Measurements from ENCODE around the gene CALD1.

Gene CALD1

DNA sequence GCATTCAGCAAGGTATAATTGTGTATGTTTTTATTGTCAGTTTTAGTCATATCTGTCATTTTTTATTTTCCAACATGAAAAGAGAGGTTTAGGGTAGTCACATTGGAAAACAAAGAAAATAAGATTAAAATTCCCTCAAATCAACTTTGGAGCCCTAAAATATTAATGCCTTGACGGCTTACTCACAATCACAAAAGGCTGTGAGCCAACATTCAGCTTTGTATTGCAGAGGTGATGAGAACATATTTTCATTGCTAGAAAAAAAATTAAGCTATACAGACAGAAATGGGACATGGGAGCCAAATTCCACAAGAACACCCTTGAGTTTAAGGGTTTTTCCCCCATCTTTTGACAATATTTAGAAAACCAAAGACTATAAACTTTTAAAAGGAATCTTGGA, 30.2 kb downstream of the CALD1 start:
- TF ChIP-seq, protein P1, sequence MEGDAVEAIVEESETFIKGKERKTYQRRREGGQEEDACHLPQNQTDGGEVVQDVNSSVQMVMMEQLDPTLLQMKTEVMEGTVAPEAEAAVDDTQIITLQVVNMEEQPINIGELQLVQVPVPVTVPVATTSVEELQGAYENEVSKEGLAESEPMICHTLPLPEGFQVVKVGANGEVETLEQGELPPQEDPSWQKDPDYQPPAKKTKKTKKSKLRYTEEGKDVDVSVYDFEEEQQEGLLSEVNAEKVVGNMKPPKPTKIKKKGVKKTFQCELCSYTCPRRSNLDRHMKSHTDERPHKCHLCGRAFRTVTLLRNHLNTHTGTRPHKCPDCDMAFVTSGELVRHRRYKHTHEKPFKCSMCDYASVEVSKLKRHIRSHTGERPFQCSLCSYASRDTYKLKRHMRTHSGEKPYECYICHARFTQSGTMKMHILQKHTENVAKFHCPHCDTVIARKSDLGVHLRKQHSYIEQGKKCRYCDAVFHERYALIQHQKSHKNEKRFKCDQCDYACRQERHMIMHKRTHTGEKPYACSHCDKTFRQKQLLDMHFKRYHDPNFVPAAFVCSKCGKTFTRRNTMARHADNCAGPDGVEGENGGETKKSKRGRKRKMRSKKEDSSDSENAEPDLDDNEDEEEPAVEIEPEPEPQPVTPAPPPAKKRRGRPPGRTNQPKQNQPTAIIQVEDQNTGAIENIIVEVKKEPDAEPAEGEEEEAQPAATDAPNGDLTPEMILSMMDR (conservative IDR thresholded peaks at IDR 0.05; ENCODE audit: low read length) = no peak
- TF ChIP-seq EZH2phosphoT487 (IDR thresholded peaks at IDR 0.05; ENCODE audit: borderline replicate concordance) = no peak
- Histone ChIP-seq H3K4me2 (ENCODE audit: low read depth, low read length, poor library complexity, severe bottlenecking) (no peak overlapping the region), H2AFZ (ENCODE audit: low read length) (no peak overlapping the region), H3K9me3 (ENCODE audit: insufficient read depth, low read depth, low read length) (no peaks in the 10 kb centered on the region), H3K9me2 (replicated peaks; ENCODE audit: low read depth, low read length) (no peaks in the 10 kb centered on the region), H4K20me1 (ENCODE audit: insufficient read depth, low read length, poor library complexity, severe bottlenecking) (no peaks in the 10 kb centered on the region), H3K36me3 (ENCODE audit: insufficient read depth, low read length) (no peaks in the 10 kb centered on the region), H3K4me3 (ENCODE audit: low read length, poor library complexity, severe bottlenecking) (no peak overlapping the region), H3K9ac (ENCODE audit: low read depth, low read length, poor library complexity, severe bottlenecking) (no peak overlapping the region), H3K4me1 (ENCODE audit: insufficient read depth, low read length, poor library complexity, severe bottlenecking) (no peaks in the 10 kb centered on the region), H3K27me3 (ENCODE audit: insufficient read depth, low read length, poor library complexity, severe bottlenecking) (no peaks in the 10 kb centered on the region), H3F3A (ENCODE audit: low read depth) (no peaks in the 10 kb centered on the region), H3K79me2 (ENCODE audit: insufficient read depth, low read length) (no peaks in the 10 kb centered on the region)

DNA sequence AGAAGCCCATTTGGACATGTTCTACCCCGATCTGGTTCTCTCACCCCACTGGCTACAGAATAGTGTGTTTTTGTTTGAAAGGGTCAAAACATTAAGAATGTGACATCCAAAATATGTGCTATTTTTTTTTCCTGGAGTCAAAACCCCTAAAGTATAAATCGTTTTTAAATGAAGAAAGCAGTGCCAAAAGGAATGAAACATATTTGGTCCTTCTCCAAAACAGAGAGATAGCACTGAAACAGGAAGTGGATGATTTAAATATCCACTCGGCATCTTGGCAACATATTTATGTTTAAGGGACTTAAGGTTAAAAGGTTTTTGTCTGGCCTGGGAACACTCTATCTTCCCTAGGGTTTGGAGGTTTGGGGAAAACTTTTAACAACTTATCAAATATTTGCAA, 32.3 kb downstream of the CALD1 start:
- Histone ChIP-seq H3K9me3 (ENCODE audit: insufficient read depth, low read depth, low read length) (no peaks in the 10 kb centered on the region), H3K4me3 (ENCODE audit: low read length, poor library complexity, severe bottlenecking) (no peak overlapping the region)

DNA sequence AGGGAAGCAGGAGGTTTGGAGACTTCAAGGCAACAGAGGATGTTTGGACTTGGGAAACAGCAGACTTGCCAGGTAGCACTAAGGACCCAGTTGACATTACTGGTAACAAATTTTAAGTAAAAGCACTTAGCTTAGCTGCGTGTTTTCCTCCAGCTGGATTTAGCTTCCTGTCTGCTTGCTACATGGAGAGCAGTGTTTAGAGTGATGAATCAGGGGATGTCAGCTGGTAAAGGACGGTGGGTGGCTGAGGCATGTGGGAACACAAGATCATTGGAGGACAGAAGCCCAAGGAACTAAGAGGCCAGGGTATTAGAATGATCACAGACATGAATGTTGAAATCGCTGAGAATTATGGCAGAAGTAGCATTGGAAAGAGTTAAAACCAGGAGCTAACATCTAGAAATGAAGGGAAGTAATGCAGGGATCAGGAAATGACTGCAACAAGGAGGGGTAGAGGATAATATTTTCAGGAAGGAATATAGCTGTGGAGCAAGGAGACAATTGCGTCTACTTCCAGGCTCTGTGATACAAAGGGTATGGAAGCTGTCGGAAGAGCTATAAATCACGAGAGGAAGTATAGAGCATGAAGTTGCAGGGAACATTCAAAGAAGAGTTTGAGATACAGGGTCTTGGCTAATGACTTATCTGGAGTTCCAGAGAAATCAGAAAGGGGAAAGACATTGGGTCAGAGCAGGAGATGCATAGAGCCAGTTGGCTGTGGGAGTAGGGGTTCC, 34.4 kb downstream of the CALD1 start:
- no peaks in the 10 kb centered on the region for H3K4me1 ChIP-seq (ENCODE audit: insufficient read depth, low read length, poor library complexity, severe bottlenecking)
- H3K9ac ChIP-seq (ENCODE audit: low read depth, low read length, poor library complexity, severe bottlenecking) = no peak overlapping the region
- H3F3A ChIP-seq (ENCODE audit: low read depth) = no peaks in the 10 kb centered on the region
- no peaks in the 10 kb centered on the region for H4K20me1 ChIP-seq (ENCODE audit: insufficient read depth, low read length, poor library complexity, severe bottlenecking)
- no peak overlapping the region for H3K4me2 ChIP-seq (ENCODE audit: low read depth, low read length, poor library complexity, severe bottlenecking)
- no peaks in the 10 kb centered on the region for H3K79me2 ChIP-seq (ENCODE audit: insufficient read depth, low read length)
- no peaks in the 10 kb centered on the region for H3K36me3 ChIP-seq (ENCODE audit: insufficient read depth, low read length)
- H3K4me3 ChIP-seq (ENCODE audit: low read length, poor library complexity, severe bottlenecking) = no peak overlapping the region
- H3K27me3 ChIP-seq (ENCODE audit: insufficient read depth, low read length, poor library complexity, severe bottlenecking) = no peaks in the 10 kb centered on the region
- no peak for TF ChIP-seq EZH2phosphoT487 (IDR thresholded peaks at IDR 0.05; ENCODE audit: borderline replicate concordance)
- TF ChIP-seq, protein P1 (conservative IDR thresholded peaks at IDR 0.05; ENCODE audit: low read length) = no peak
- no peaks in the 10 kb centered on the region for H3K9me2 ChIP-seq (replicated peaks; ENCODE audit: low read depth, low read length)
- H3K9me3 ChIP-seq (ENCODE audit: insufficient read depth, low read depth, low read length) = no peaks in the 10 kb centered on the region
- H2AFZ ChIP-seq (ENCODE audit: low read length) = no peak overlapping the region

More for the DNA sequence above, 32.3 kb downstream of the CALD1 start:
- Histone ChIP-seq H3K4me1 (ENCODE audit: insufficient read depth, low read length, poor library complexity, severe bottlenecking) (no peaks in the 10 kb centered on the region), H4K20me1 (ENCODE audit: insufficient read depth, low read length, poor library complexity, severe bottlenecking) (no peaks in the 10 kb centered on the region), H3K79me2 (ENCODE audit: insufficient read depth, low read length) (no peaks in the 10 kb centered on the region), H2AFZ (ENCODE audit: low read length) (no peak overlapping the region), H3F3A (ENCODE audit: low read depth) (no peaks in the 10 kb centered on the region), H3K9me2 (replicated peaks; ENCODE audit: low read depth, low read length) (no peaks in the 10 kb centered on the region), H3K9ac (ENCODE audit: low read depth, low read length, poor library complexity, severe bottlenecking) (no peak overlapping the region), H3K36me3 (ENCODE audit: insufficient read depth, low read length) (no peaks in the 10 kb centered on the region), H3K27me3 (ENCODE audit: insufficient read depth, low read length, poor library complexity, severe bottlenecking) (no peaks in the 10 kb centered on the region), H3K4me2 (ENCODE audit: low read depth, low read length, poor library complexity, severe bottlenecking) (no peak overlapping the region)
- TF ChIP-seq, protein P1 (conservative IDR thresholded peaks at IDR 0.05; ENCODE audit: low read length) = no peak
- no peak for TF ChIP-seq EZH2phosphoT487 (IDR thresholded peaks at IDR 0.05; ENCODE audit: borderline replicate concordance)

Measured in Loucy (cell line).